Kidney (tissue), 14 donors: Measurements from ENCODE around the gene FAS. TPM values are rescaled to one million over a fixed set of nuclear protein-coding genes. Genes with fewer than 3 reads are reported as not detected.

Experiments used
- DNase-seq, 5 donors: peaks; one replicate each; pipeline ENCODE4 v3.0.0-alpha.2; 2013 to 2020
- FAIRE-seq: peaks from 2 replicates; lab custom pipeline; 2012; peaks lifted over from hg19 to GRCh38; lab: Jason Lieb, UNC
- H3K27ac ChIP-seq, 2 donors: one replicate each; pipeline ENCODE4 v1.7.0; 2013; ENCODE audit warnings: low read depth in 2 of 2, low read length in 2 of 2, inconsistent platforms in 1 of 2
- H3K27me3 ChIP-seq: one replicate; pipeline ENCODE4 v1.7.1; 2013; ENCODE audit warnings: low read length, inconsistent platforms; ENCODE audit not compliant: control insufficient read depth, insufficient read depth
- H3K36me3 ChIP-seq, 3 donors: one replicate each; pipeline versions ENCODE4 v1.7.0 to v1.7.1; 2013; ENCODE audit warnings: low read length in 3 of 3, control low read depth in 1 of 3, inconsistent platforms in 1 of 3; ENCODE audit not compliant: insufficient read depth in 3 of 3, control insufficient read depth in 2 of 3
- H3K4me1 ChIP-seq, 3 donors: one replicate each; pipeline versions ENCODE4 v1.7.0 to v1.7.1; 2013; ENCODE audit warnings: low read length in 3 of 3, inconsistent platforms in 1 of 3, low read depth in 1 of 3; ENCODE audit not compliant: control insufficient read depth in 2 of 3, insufficient read depth in 2 of 3
- H3K4me3 ChIP-seq, 3 donors: one replicate each; pipeline versions ENCODE4 v1.7.0 to v1.8.1; 2013; ENCODE audit warnings: low read length in 3 of 3, control low read depth in 1 of 3, inconsistent platforms in 1 of 3
- H3K9ac ChIP-seq, 3 donors: one replicate each; pipeline versions ENCODE4 v1.7.0 to v1.7.1; 2013; ENCODE audit warnings: low read length in 3 of 3, control low read depth in 1 of 3, inconsistent platforms in 1 of 3
- H3K9me3 ChIP-seq, 3 donors: one replicate each; pipeline versions ENCODE4 v1.7.0 to v1.7.1; 2013; ENCODE audit warnings: low read length in 3 of 3, control low read depth in 1 of 3, inconsistent platforms in 1 of 3; ENCODE audit not compliant: control insufficient read depth in 2 of 3, insufficient read depth in 1 of 3
- intact Hi-C: fragments of 100-400 bp; cut with DNase I; formaldehyde crosslinking; loops from one replicate; pipeline ENCODE4 v1.11.1; 2022
- microRNA-seq: library from miRNA; unstranded; fragments of <30 nt; microRNA quantifications from one replicate; pipeline ENCODE4 v1.2.0, GENCODE V29; 2020
- polyA plus RNA-seq: library from polyadenylated mRNA; stranded (reverse); fragments of 350-450 nt; fragmentation: Illumina TruSeq; extraction: RNeasy Lipid Tissue Mini Kit (QIAGEN cat#74804); gene quantifications from one replicate; pipeline ENCODE4 v1.2.3, GENCODE V29; 2014; ENCODE audit warnings: low read depth, low replicate concordance; ENCODE audit not compliant: insufficient read depth
- total RNA-seq: library from RNA; stranded (reverse); fragmentation: NEBNext Ultra II Directional; extraction: Animal tissue kit (Norgen Biotek cat#: 25700); gene quantifications from one replicate; pipeline ENCODE4 v1.2.1, GENCODE V29; 2021
- TF ChIP-seq, protein P1 (sequence below): IDR thresholded peaks from 3 replicates; pipeline ENCODE4 v1.5.1; 2012; ENCODE audit warnings: mild to moderate bottlenecking, moderate library complexity, borderline replicate concordance; ENCODE audit not compliant: insufficient read depth; ENCODE audit errors: extremely low read depth
- donor health status: control.
- donor health status: control.
- donor health status: control.
- donor health status: control.
- donor health status: control.
- donor health status: DM: yes; HTN: yes; CAD: no.
- donor health status: Normal renal cell carcinoma (clear cell type).

The FAS gene
- total and polyA plus RNA-seq, 2 donors from 2014 or later = 6.5 to 45.2 TPM

DNA sequence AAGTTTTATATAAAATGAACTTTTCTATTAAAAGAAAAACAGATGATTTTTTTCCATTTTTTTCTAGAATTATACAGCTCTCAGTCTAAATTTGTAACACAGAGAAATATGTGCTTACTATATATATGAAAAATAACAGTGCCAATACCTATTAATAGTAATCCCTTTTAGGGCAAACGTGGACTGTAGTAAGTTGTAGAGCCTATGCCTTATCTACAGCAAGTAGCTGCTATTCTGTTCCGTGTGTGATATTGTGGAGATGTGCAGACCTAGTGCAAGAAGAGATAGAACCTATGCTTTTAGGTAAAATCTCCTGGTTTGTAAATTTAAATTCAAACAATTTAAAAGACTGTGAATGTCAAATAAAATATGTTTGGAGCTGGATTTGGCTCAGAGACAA, 72.9 kb downstream of the FAS start:
- Histone ChIP-seq H3K4me3 (no peak overlapping the region), H3K27me3 (no peaks in the 10 kb centered on the region), H3K9me3 (no peaks in the 10 kb centered on the region), H3K36me3 (no peaks in the 10 kb centered on the region), H3K4me1 (no peaks in the 10 kb centered on the region), H3K27ac (no peak overlapping the region), H3K9ac (no peak overlapping the region)
- FAIRE-seq (no peak), DNase-seq (no peak)
- intact Hi-C loops = no loop called here
- TF ChIP-seq, protein P1, sequence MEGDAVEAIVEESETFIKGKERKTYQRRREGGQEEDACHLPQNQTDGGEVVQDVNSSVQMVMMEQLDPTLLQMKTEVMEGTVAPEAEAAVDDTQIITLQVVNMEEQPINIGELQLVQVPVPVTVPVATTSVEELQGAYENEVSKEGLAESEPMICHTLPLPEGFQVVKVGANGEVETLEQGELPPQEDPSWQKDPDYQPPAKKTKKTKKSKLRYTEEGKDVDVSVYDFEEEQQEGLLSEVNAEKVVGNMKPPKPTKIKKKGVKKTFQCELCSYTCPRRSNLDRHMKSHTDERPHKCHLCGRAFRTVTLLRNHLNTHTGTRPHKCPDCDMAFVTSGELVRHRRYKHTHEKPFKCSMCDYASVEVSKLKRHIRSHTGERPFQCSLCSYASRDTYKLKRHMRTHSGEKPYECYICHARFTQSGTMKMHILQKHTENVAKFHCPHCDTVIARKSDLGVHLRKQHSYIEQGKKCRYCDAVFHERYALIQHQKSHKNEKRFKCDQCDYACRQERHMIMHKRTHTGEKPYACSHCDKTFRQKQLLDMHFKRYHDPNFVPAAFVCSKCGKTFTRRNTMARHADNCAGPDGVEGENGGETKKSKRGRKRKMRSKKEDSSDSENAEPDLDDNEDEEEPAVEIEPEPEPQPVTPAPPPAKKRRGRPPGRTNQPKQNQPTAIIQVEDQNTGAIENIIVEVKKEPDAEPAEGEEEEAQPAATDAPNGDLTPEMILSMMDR = no peak

DNA sequence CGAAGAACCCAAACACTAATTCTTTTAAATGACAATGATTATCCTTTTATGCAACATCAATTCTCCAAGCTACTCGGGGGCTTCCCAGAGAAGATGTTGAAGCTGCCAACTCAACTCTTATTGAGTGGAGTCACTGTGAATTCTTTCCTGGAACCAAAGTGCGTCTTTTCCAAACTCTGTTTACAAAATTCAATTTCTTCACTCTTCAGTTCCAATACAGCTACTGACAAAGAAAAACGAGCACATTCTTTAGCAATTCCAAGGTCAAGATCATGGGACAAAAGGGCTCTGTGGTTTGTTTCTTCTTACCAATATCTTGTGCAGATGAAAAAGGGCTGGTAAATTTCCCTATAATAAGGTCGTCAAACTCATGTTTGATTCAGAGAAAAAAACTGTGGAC, 74.2 kb downstream of the FAS start:
- H3K27me3 ChIP-seq = no peaks in the 10 kb centered on the region
- no peak overlapping the region for H3K27ac ChIP-seq
- no peak overlapping the region for H3K4me3 ChIP-seq
- H3K4me1 ChIP-seq = no peaks in the 10 kb centered on the region
- H3K9me3 ChIP-seq = no peaks in the 10 kb centered on the region
- intact Hi-C loops = no loop called here
- H3K9ac ChIP-seq = no peak overlapping the region
- TF ChIP-seq, protein P1 = no peak
- FAIRE-seq (no peak), DNase-seq (no peak)
- H3K36me3 ChIP-seq = no peaks in the 10 kb centered on the region

Small RNA genes lying within 50 kb of the gene (microRNA-seq; reads per million reads assigned to microRNA genes)
- gene MIR4679-1 (not detected), gene MIR4679-2 (not detected)

Other genes starting within 250 kb of the FAS start
- 0.41 TPM for gene LIPN, start 230.8 kb upstream of the FAS start, total RNA-seq
- gene LIPN, start 230.8 kb upstream of the FAS start, polyA plus RNA-seq = not detected
- gene LIPM, start 188.1 kb upstream of the FAS start, total RNA-seq = not detected
- not detected for gene LIPM, start 188.1 kb upstream of the FAS start, polyA plus RNA-seq
- 3.6 TPM for gene ANKRD22, start 139.0 kb upstream of the FAS start, total RNA-seq
- gene ANKRD22, start 139.0 kb upstream of the FAS start, polyA plus RNA-seq = 6.5 TPM
- 6.9 TPM for gene STAMBPL1, start 110.6 kb upstream of the FAS start, total RNA-seq
- gene STAMBPL1, start 110.6 kb upstream of the FAS start, polyA plus RNA-seq = 3.0 TPM
- 471 TPM for gene ACTA2, start 38.0 kb upstream of the FAS start, total RNA-seq
- 378 TPM for gene ACTA2, start 38.0 kb upstream of the FAS start, polyA plus RNA-seq
- 3.2 TPM for gene CH25H, start 216.5 kb downstream of the FAS start, total RNA-seq
- 1.2 TPM for gene CH25H, start 216.5 kb downstream of the FAS start, polyA plus RNA-seq